ENCODE results near the gene FBXL17.
A peak's percentile ranks its signal among the peaks of the same experiment; 100 is the strongest.

The FBXL17 gene

GRCh38 chr5:107977550-107978071, 404.3 kb downstream of the FBXL17 start:
- Mint-ChIP-seq H3K4me3 (no peak overlapping the region), H3K27me3 (no peaks in the 10 kb centered on the region), H3K9me3 (no peaks in the 10 kb centered on the region), H3K27ac (no peak overlapping the region), H3K4me1 (peaks cover 5% of the 10 kb centered on the region), H3K36me3 (no peaks in the 10 kb centered on the region)

DNA sequence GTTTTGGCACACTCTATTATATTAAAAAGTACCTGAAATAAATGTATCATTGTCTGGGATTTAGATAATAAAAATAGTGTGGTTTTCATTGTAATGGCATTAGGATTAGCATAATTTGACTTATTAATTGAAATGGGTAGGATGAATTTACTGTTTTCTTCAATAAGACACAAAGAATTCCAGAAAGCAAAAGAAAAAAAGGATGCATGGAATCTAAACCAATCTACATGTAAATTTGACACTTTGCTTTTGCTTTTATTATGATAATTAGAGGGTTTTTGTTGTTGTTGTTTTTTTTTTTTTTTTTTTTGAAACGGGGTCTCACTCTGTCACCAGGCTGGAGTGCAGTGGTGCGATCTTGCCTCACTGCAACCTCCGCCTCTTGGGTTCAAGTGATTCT, 406.3 kb downstream of the FBXL17 start:
- Mint-ChIP-seq H3K27ac (no peak overlapping the region), H3K36me3 (peaks cover 4% of the 10 kb centered on the region), H3K27me3 (no peaks in the 10 kb centered on the region), H3K4me1 (no peaks in the 10 kb centered on the region), H3K9me3 (no peaks in the 10 kb centered on the region), H3K4me3 (no peak overlapping the region)

DNA sequence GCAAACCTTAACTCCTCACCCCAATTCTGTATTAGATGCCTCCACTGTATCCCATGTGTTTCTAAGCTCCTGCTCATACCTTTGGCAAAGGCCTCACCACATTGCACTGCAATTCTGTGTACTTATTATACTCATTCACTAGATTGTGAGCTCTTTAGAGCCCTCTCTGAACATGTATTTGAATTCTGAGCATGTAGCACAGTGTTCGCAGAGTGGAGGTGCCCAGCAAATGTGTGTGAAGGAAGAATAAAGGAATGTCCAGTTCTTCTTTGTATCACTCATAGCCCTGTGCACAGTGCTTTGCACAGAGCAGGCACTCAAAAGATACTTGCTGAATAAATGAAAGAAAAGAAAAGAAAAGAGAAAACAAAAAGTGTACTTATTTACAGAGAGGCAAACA, 410.1 kb downstream of the FBXL17 start:
- Mint-ChIP-seq H3K4me1 (no peaks in the 10 kb centered on the region), H3K36me3 (peaks cover 8% of the 10 kb centered on the region), H3K9me3 (no peaks in the 10 kb centered on the region), H3K27ac (no peak overlapping the region), H3K4me3 (no peak overlapping the region), H3K27me3 (no peaks in the 10 kb centered on the region)

GRCh38 chr5:107969847-107970246, 412.1 kb downstream of the FBXL17 start:
- no peaks in the 10 kb centered on the region for H3K4me1 Mint-ChIP-seq
- peaks cover 8% of the 10 kb centered on the region for H3K36me3 Mint-ChIP-seq
- H3K27me3 Mint-ChIP-seq, result no peaks in the 10 kb centered on the region
- no peaks in the 10 kb centered on the region for H3K9me3 Mint-ChIP-seq
- no peak overlapping the region for H3K27ac Mint-ChIP-seq
- H3K4me3 Mint-ChIP-seq, result no peak overlapping the region

- H3K9me3 Mint-ChIP-seq, result no peaks in the 10 kb centered on the region
- peaks cover 8% of the 10 kb centered on the region for H3K36me3 Mint-ChIP-seq
- no peak overlapping the region for H3K4me3 Mint-ChIP-seq
- no peaks in the 10 kb centered on the region for H3K4me1 Mint-ChIP-seq
- H3K27ac Mint-ChIP-seq, result no peak overlapping the region
- H3K27me3 Mint-ChIP-seq, result no peaks in the 10 kb centered on the region
Observed at GRCh38 chr5:107968998-107969397, 412.9 kb downstream of the FBXL17 start.

DNA sequence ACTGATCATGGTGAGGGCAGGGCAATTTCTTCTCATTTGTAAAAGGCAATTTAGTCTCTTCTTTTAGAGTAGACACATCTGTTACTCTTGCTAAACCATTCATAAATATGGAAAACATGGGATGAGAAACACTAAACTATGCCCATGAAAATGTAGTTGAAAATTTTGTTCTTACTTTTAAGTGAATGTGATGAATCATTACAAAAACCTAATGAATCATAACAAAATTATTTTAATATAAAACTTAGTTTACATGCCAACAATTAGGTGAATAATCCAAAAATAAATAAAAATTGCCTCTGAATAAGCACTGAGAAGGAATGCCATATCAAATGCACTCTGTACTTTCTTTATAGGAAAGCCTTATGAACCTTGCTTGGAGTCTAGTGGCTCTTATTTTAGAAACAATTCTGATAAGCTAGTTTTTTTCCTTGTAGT, 413.5 kb downstream of the FBXL17 start:
- Mint-ChIP-seq H3K9me3 (no peaks in the 10 kb centered on the region), H3K27me3 (no peaks in the 10 kb centered on the region), H3K36me3 (peaks cover 8% of the 10 kb centered on the region), H3K27ac (no peak overlapping the region), H3K4me3 (no peak overlapping the region), H3K4me1 (no peaks in the 10 kb centered on the region)

DNA sequence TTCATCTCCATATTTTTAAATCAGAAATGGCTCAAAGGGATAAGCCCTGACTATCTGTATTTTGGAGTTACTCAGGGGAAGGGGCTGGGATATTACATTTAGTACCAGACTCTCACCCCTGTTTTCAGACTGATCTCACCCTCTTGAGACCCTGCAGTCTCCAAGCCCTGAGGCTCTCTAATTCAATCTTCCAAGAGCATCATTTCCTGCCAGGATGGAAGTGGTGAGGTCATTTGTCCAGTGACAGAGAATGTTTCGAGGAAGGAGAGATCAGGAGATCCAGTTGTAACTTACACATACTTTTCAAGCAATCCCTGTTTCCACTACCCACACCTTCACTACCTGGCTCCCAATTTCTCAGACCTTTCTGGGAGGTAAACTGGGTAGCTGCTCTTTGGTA, 415.7 kb downstream of the FBXL17 start:
- H3K36me3 Mint-ChIP-seq, result peaks cover 4% of the 10 kb centered on the region
- no peak overlapping the region for H3K27ac Mint-ChIP-seq
- H3K4me1 Mint-ChIP-seq, result no peaks in the 10 kb centered on the region
- no peaks in the 10 kb centered on the region for H3K9me3 Mint-ChIP-seq
- no peak overlapping the region for H3K4me3 Mint-ChIP-seq
- H3K27me3 Mint-ChIP-seq, result no peaks in the 10 kb centered on the region

DNA sequence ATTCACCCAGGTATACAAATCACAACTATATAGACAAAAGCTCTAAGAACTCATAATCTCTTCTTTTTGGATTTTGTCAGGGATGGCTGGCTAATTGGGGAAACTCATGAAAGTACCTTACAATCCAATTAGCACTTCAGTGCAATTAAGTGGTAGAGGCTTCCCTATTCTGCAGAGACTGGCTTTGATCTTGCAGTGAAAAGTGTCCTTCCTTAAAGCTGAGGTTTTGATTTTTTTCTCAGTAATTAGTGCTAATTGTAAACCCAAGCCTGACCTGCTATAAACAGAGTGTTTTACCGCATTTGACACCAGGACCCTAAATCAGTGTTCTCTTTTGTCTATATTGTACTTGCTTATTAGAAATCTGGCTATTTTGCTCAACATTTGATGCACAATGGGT, 417.2 kb downstream of the FBXL17 start:
- Mint-ChIP-seq H3K27me3 (no peaks in the 10 kb centered on the region), H3K4me1 (peaks cover 12% of the 10 kb centered on the region)

GRCh38 chr5:107959573-107960279, 422.2 kb downstream of the FBXL17 start:
- peaks cover 42% of the 10 kb centered on the region for H3K4me1 Mint-ChIP-seq
- no peaks in the 10 kb centered on the region for H3K27me3 Mint-ChIP-seq
- H3K4me3 Mint-ChIP-seq, result no peak overlapping the region
- H3K36me3 Mint-ChIP-seq, result peaks cover 3% of the 10 kb centered on the region
- no peaks in the 10 kb centered on the region for H3K9me3 Mint-ChIP-seq
- no peak overlapping the region for H3K27ac Mint-ChIP-seq

More for the DNA sequence above, 417.2 kb downstream of the FBXL17 start:
- peaks cover 7% of the 10 kb centered on the region for H3K36me3 Mint-ChIP-seq
- H3K27ac Mint-ChIP-seq, result no peak overlapping the region
- H3K9me3 Mint-ChIP-seq, result no peaks in the 10 kb centered on the region
- no peak overlapping the region for H3K4me3 Mint-ChIP-seq

- Mint-ChIP-seq H3K9me3 (no peaks in the 10 kb centered on the region), H3K36me3 (peaks cover 3% of the 10 kb centered on the region), H3K27ac (peak overlapping the region; percentile 88), H3K4me3 (no peak overlapping the region), H3K4me1 (peaks cover 42% of the 10 kb centered on the region), H3K27me3 (no peaks in the 10 kb centered on the region)
Observed at GRCh38 chr5:107958861-107959260, 423.0 kb downstream of the FBXL17 start.

DNA sequence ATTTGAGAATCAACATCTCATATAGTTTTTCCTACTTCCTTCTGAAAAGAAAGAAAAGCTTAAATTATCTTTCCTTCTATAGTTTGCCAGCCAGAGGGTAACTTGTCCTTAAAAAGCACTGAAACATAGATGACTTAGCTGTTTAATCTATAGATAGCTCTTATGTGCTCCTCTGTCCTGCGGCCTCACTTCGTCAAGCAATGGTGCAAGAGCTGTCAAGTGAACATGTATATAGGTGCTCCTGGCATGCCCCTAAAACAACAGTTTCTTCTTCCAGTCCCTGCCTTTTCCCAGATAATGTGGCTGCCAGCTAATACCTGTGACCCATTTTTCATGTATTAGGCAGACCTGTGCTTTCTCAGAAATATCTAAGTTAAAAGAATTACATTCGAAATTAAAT, 423.5 kb downstream of the FBXL17 start:
- Mint-ChIP-seq H3K9me3 (no peaks in the 10 kb centered on the region), H3K4me3 (no peak overlapping the region), H3K36me3 (peaks cover 6% of the 10 kb centered on the region), H3K27ac (no peak overlapping the region), H3K27me3 (no peaks in the 10 kb centered on the region), H3K4me1 (peaks cover 45% of the 10 kb centered on the region)

- H3K27ac Mint-ChIP-seq, result peak overlapping the region; percentile 8
- peaks cover 7% of the 10 kb centered on the region for H3K36me3 Mint-ChIP-seq
- H3K9me3 Mint-ChIP-seq, result no peaks in the 10 kb centered on the region
- H3K27me3 Mint-ChIP-seq, result no peaks in the 10 kb centered on the region
- H3K4me3 Mint-ChIP-seq, result no peak overlapping the region
- peaks cover 53% of the 10 kb centered on the region for H3K4me1 Mint-ChIP-seq
Observed at GRCh38 chr5:107957051-107957450, 424.8 kb downstream of the FBXL17 start.

DNA sequence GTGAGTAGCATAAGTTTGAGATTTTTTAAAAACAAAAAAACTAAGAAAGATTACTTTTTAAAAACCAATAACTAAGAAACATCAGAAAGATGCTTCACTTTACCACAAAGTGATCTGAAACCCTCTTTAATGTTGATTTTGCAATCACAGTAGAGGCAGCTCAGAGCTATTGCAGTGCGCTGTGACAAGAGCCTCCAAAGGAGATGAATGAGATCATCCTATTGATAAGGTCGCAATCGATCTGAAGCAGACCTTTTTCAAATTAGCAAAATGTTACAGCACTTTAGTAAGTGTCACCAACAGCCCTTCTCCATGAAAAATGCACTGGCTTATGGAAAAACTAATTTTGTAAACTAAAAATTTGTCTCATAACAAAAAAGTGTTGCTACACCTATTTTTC, 426.6 kb downstream of the FBXL17 start:
- H3K36me3 Mint-ChIP-seq, result peaks cover 4% of the 10 kb centered on the region
- H3K4me1 Mint-ChIP-seq, result peaks cover 62% of the 10 kb centered on the region
- H3K4me3 Mint-ChIP-seq, result no peak overlapping the region
- no peak overlapping the region for H3K27ac Mint-ChIP-seq
- H3K27me3 Mint-ChIP-seq, result no peaks in the 10 kb centered on the region
- H3K9me3 Mint-ChIP-seq, result no peaks in the 10 kb centered on the region

- Mint-ChIP-seq H3K4me1 (peaks cover 63% of the 10 kb centered on the region), H3K4me3 (no peak overlapping the region), H3K36me3 (peaks cover 4% of the 10 kb centered on the region), H3K27me3 (no peaks in the 10 kb centered on the region), H3K9me3 (no peaks in the 10 kb centered on the region), H3K27ac (no peak overlapping the region)
Observed at GRCh38 chr5:107954254-107954653, 427.6 kb downstream of the FBXL17 start.

DNA sequence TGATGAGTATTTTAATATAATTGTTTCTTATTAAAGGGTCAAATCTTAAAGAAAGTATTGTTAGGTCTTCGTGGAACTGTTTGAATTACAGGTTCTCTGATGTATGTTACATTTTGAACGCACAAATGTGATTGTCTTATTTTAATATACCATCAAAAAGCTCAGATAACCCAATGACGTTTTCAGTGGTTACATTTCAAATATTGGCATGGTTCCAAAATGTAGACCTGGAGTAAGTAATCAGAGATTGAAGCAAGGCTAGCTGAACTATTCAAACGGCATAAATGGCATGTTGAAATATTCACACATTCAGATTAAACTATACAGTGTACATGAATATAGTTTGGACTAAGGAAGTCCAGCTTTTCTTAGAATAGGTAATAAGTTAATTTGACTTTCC, 429.4 kb downstream of the FBXL17 start:
- no peak overlapping the region for H3K4me3 Mint-ChIP-seq
- peaks cover 6% of the 10 kb centered on the region for H3K36me3 Mint-ChIP-seq
- no peaks in the 10 kb centered on the region for H3K9me3 Mint-ChIP-seq
- H3K27ac Mint-ChIP-seq, result no peak overlapping the region
- H3K4me1 Mint-ChIP-seq, result peaks cover 58% of the 10 kb centered on the region
- H3K27me3 Mint-ChIP-seq, result no peaks in the 10 kb centered on the region

DNA sequence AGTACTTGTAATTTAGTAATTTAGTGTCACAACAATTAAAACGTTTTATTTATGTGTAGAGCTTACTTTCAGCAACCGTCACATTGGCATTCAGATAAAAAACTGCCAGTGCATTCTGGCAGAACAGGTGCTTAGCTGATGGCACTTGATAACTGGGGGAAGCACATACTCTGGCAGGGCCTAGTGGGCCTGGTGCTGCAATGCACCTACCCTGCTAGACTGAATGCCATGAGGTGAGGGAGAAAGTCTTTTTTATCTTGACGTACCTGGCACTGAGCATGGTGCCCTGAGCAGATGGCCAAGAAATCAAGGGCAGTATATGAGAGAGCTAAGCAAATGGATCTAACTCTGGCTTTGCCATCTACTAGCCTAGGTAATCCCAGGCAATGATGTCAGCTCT, 430.6 kb downstream of the FBXL17 start:
- H3K27me3 Mint-ChIP-seq, result no peaks in the 10 kb centered on the region

GRCh38 chr5:107950776-107951175, 431.1 kb downstream of the FBXL17 start:
- no peaks in the 10 kb centered on the region for H3K27me3 Mint-ChIP-seq
- no peak overlapping the region for H3K4me3 Mint-ChIP-seq
- H3K27ac Mint-ChIP-seq, result no peak overlapping the region
- H3K4me1 Mint-ChIP-seq, result peaks cover 51% of the 10 kb centered on the region
- no peaks in the 10 kb centered on the region for H3K9me3 Mint-ChIP-seq
- H3K36me3 Mint-ChIP-seq, result peaks cover 9% of the 10 kb centered on the region

More for the DNA sequence above, 430.6 kb downstream of the FBXL17 start:
- Mint-ChIP-seq H3K9me3 (no peaks in the 10 kb centered on the region), H3K27ac (no peak overlapping the region), H3K4me3 (no peak overlapping the region), H3K36me3 (peaks cover 9% of the 10 kb centered on the region), H3K4me1 (peaks cover 52% of the 10 kb centered on the region)
